KOPT-K1 (cell line): ENCODE results near the gene ACER3.

Experiments
- H3K27ac ChIP-seq: fragments of 200-600 bp; sonication (generic); 2 replicates; pipeline ENCODE4 v1.5.1; 2016; ENCODE audit warnings: antibody characterized with exemption, mild to moderate bottlenecking, low read depth, low read length; ENCODE audit not compliant: poor library complexity, severe bottlenecking
- H3K36me3 ChIP-seq: fragments of 200-600 bp; sonication (generic); 2 replicates; pipeline ENCODE4 v1.5.1; 2017; ENCODE audit warnings: antibody characterized with exemption, mild to moderate bottlenecking, low read length, moderate library complexity; ENCODE audit not compliant: insufficient read depth
- H3K9me3 ChIP-seq: fragments of 200-600 bp; sonication (generic); 2 replicates; pipeline ENCODE4 v1.5.1; 2017; ENCODE audit warnings: antibody characterized with exemption, low read length, mild to moderate bottlenecking; ENCODE audit not compliant: insufficient read depth, poor library complexity, severe bottlenecking

ACER3 gene

GRCh38 chr11:76972051-76972450, 111.3 kb downstream of the ACER3 start:
- no peak overlapping the region for H3K27ac ChIP-seq
- no peaks in the 10 kb centered on the region for H3K36me3 ChIP-seq
- H3K9me3 ChIP-seq: peaks cover 10% of the 10 kb centered on the region

- Histone ChIP-seq H3K36me3 (peaks cover 12% of the 10 kb centered on the region; the same call in 1 of the 2 replicates), H3K9me3 (peaks cover 27% of the 10 kb centered on the region)
Measured at GRCh38 chr11:76974179-76974891, 113.6 kb downstream of the ACER3 start.

GRCh38 chr11:76975513-76975912, 114.8 kb downstream of the ACER3 start:
- H3K9me3 ChIP-seq: peaks cover 27% of the 10 kb centered on the region
- peaks cover 12% of the 10 kb centered on the region; the same call in 1 of the 2 replicates for H3K36me3 ChIP-seq
- H3K27ac ChIP-seq: no peak overlapping the region

More at GRCh38 chr11:76974179-76974891, 113.6 kb downstream of the ACER3 start:
- H3K27ac ChIP-seq: no peak overlapping the region

- Histone ChIP-seq H3K9me3 (peaks cover 17% of the 10 kb centered on the region), H3K27ac (no peak overlapping the region), H3K36me3 (peaks cover 12% of the 10 kb centered on the region; the same call in 1 of the 2 replicates)
Measured at GRCh38 chr11:76977791-76978190, 117.1 kb downstream of the ACER3 start.

GRCh38 chr11:76978239-76978638, 117.5 kb downstream of the ACER3 start:
- Histone ChIP-seq H3K36me3 (peaks cover 12% of the 10 kb centered on the region; the same call in 1 of the 2 replicates), H3K9me3 (peaks cover 17% of the 10 kb centered on the region), H3K27ac (no peak overlapping the region)

- peaks cover 17% of the 10 kb centered on the region for H3K9me3 ChIP-seq
- no peak overlapping the region for H3K27ac ChIP-seq
- peaks cover 12% of the 10 kb centered on the region; the same call in 1 of the 2 replicates for H3K36me3 ChIP-seq
Measured at GRCh38 chr11:76978818-76979217, 118.1 kb downstream of the ACER3 start.

GRCh38 chr11:76980196-76980595, 119.5 kb downstream of the ACER3 start:
- peaks cover 12% of the 10 kb centered on the region; the same call in 1 of the 2 replicates for H3K36me3 ChIP-seq
- peaks cover 17% of the 10 kb centered on the region for H3K9me3 ChIP-seq
- H3K27ac ChIP-seq: no peak overlapping the region

GRCh38 chr11:76984743-76985142, 124.0 kb downstream of the ACER3 start:
- Histone ChIP-seq H3K9me3 (no peaks in the 10 kb centered on the region), H3K27ac (no peak overlapping the region), H3K36me3 (no peaks in the 10 kb centered on the region)

- H3K36me3 ChIP-seq: no peaks in the 10 kb centered on the region
- no peak overlapping the region for H3K27ac ChIP-seq
- H3K9me3 ChIP-seq: no peaks in the 10 kb centered on the region
Measured at GRCh38 chr11:76987203-76987602, 126.5 kb downstream of the ACER3 start.

- Histone ChIP-seq H3K27ac (no peak overlapping the region), H3K9me3 (no peaks in the 10 kb centered on the region), H3K36me3 (no peaks in the 10 kb centered on the region)
Measured at GRCh38 chr11:76990628-76991027, 129.9 kb downstream of the ACER3 start.

GRCh38 chr11:76995081-76995576, 134.4 kb downstream of the ACER3 start:
- Histone ChIP-seq H3K9me3 (no peaks in the 10 kb centered on the region), H3K27ac (no peak overlapping the region), H3K36me3 (no peaks in the 10 kb centered on the region)

- no peaks in the 10 kb centered on the region for H3K9me3 ChIP-seq
- no peak overlapping the region for H3K27ac ChIP-seq
- H3K36me3 ChIP-seq: no peaks in the 10 kb centered on the region
Measured at GRCh38 chr11:76997512-76997911, 136.8 kb downstream of the ACER3 start.

- Histone ChIP-seq H3K27ac (no peak overlapping the region), H3K36me3 (no peaks in the 10 kb centered on the region), H3K9me3 (no peaks in the 10 kb centered on the region)
Measured at GRCh38 chr11:76999597-76999996, 138.9 kb downstream of the ACER3 start.

GRCh38 chr11:77001613-77002012, 140.9 kb downstream of the ACER3 start:
- Histone ChIP-seq H3K9me3 (no peaks in the 10 kb centered on the region), H3K27ac (no peak overlapping the region), H3K36me3 (no peaks in the 10 kb centered on the region)

GRCh38 chr11:77002776-77003175, 142.1 kb downstream of the ACER3 start:
- no peak overlapping the region for H3K27ac ChIP-seq
- H3K36me3 ChIP-seq: no peaks in the 10 kb centered on the region
- no peaks in the 10 kb centered on the region for H3K9me3 ChIP-seq

GRCh38 chr11:77003963-77004362, 143.2 kb downstream of the ACER3 start:
- H3K27ac ChIP-seq: no peak overlapping the region
- no peaks in the 10 kb centered on the region for H3K36me3 ChIP-seq
- H3K9me3 ChIP-seq: no peaks in the 10 kb centered on the region
